Measurements from ENCODE around the gene CD2.
"Not testable (repeated sequence)": the region's sequence is repeated elsewhere in the genome, so short reads cannot be mapped to it uniquely, and the experiment has no call there.

CD2 gene

DNA sequence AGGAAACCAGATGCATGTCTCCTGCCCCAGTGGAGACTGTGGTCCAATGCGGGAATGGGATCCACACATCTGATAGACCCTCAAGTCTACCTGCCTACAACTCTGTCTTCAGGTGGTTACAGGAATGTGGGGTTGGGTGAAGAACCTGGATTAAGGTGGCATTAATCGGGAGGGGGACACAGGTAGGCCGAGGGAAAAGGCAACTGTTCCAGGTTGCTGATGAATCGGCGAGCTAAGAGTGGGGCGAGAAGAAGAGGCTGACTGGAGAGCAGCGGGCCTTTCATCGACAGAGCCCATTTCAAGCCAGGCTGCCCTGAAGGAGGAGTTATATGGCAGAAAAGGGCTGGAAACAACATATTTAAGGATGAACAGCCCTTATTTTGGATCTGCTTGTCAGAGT lies 836 bp downstream of the CD2 start:
- no peak overlapping the region for H3K4me3 ChIP-seq (ENCODE audit: low read depth, low read length)
- DNase-seq (ENCODE audit: low read depth) = no peak
- in situ Hi-C loops (cut with HindIII; ENCODE audit: low sequenced_read_pairs) = no loop called here

DNA sequence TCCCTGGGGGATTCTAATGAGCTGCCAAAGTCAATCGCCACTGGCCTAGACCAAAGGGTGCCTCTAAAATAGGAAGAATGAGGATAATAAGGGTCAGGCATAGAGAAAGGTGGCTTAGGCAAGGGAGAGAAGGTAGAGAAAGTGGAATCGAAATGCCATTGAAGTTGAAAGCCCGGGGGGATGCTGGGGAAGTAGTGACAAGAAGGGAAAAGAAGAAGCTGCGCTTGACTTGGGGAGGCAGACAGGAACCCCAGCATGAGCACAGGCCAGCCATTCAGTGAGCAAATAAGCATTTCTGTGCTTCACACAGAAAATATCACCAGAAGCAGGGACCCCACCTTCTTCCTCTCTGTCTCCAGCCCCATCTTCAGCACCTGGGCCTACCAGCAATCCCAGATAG lies 1.5 kb downstream of the CD2 start:
- TF ChIP-seq, protein P1, sequence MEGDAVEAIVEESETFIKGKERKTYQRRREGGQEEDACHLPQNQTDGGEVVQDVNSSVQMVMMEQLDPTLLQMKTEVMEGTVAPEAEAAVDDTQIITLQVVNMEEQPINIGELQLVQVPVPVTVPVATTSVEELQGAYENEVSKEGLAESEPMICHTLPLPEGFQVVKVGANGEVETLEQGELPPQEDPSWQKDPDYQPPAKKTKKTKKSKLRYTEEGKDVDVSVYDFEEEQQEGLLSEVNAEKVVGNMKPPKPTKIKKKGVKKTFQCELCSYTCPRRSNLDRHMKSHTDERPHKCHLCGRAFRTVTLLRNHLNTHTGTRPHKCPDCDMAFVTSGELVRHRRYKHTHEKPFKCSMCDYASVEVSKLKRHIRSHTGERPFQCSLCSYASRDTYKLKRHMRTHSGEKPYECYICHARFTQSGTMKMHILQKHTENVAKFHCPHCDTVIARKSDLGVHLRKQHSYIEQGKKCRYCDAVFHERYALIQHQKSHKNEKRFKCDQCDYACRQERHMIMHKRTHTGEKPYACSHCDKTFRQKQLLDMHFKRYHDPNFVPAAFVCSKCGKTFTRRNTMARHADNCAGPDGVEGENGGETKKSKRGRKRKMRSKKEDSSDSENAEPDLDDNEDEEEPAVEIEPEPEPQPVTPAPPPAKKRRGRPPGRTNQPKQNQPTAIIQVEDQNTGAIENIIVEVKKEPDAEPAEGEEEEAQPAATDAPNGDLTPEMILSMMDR (IDR thresholded peaks at IDR 0.05; ENCODE audit: low read depth, low read length, missing control alignments) = no peak
- H3K4me3 ChIP-seq (ENCODE audit: low read depth, low read length) = no peak overlapping the region
- DNase-seq (ENCODE audit: low read depth) = no peak
- in situ Hi-C loops (cut with HindIII; ENCODE audit: low sequenced_read_pairs) = no loop called here

More for the DNA sequence above, 836 bp downstream of the CD2 start:
- TF ChIP-seq, protein P1 (IDR thresholded peaks at IDR 0.05; ENCODE audit: low read depth, low read length, missing control alignments) = no peak

DNA sequence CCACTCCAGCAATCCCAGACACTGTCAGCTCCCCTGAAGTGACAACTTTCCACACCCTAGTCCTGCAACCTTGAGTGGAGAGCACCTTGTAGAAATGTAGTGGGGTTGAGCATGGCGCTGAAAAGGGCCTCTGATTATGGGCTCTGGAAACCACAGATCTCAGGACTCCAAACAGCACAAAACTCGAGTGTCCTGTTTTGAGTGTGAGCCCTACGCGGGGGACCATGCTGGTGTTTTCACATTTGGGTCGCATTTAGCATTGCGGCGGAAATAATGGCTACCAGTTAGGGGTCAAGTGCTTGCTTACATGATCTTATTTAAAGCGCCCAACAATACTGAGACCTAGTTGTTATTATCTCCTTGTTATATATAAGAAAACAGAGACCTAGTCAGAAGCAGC lies 1.9 kb downstream of the CD2 start:
- H3K4me3 ChIP-seq (ENCODE audit: low read depth, low read length); DNase-seq (ENCODE audit: low read depth); in situ Hi-C loops (cut with HindIII; ENCODE audit: low sequenced_read_pairs): not testable (repeated sequence)

DNA sequence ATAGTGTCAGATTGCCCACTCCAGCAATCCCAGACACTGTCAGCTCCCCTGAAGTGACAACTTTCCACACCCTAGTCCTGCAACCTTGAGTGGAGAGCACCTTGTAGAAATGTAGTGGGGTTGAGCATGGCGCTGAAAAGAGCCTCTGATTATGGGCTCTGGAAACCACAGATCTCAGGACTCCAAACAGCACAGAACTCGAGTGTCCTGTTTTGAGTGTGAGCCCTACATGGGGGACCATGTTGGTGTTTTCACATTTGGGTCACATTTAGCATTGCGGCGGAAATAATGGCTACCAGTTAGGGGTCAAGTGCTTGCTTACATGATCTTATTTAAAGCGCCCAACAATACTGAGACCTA lies 4.2 kb downstream of the CD2 start:
- DNase-seq (ENCODE audit: low read depth); H3K4me3 ChIP-seq (ENCODE audit: low read depth, low read length); in situ Hi-C loops (cut with HindIII; ENCODE audit: low sequenced_read_pairs): not testable (repeated sequence)

DNA sequence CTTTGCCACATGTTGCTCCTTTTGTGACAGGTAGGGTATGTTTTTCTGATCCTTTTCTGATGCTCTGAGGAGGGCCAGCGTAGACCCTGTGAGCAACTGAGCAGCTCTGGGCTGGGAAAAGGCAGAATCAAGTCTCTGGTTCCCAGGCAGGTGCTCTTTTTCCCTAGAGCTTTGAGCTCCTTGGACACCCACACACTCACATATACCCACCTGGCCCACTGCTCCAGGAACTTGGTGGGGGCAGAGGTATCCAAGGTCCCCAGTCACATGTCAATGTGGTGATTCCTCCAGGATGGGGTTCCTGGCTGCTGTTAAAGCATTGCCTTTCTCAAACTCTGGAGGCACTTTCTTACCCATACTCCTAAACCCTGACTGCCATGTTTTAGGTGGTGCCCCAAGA lies 5.4 kb downstream of the CD2 start:
- in situ Hi-C loops (cut with HindIII; ENCODE audit: low sequenced_read_pairs) = no loop called here
- TF ChIP-seq, protein P1 (IDR thresholded peaks at IDR 0.05; ENCODE audit: low read depth, low read length, missing control alignments) = no peak
- DNase-seq (ENCODE audit: low read depth) = no peak
- H3K4me3 ChIP-seq (ENCODE audit: low read depth, low read length) = no peak overlapping the region

DNA sequence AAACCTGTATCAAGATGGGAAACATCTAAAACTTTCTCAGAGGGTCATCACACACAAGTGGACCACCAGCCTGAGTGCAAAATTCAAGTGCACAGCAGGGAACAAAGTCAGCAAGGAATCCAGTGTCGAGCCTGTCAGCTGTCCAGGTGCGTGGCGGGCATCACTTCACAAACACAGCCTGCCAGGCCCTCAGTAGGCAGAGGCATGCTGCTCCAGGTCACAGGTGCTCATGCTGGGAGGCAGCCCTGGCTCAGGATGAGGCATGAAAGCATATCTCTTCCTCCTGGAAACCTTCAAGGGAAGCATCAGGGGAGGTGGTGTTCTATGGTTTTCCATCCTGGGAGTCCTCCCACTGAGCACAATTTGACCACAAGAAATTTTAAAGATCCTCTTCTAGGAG lies 6.3 kb downstream of the CD2 start:
- in situ Hi-C loops (cut with HindIII; ENCODE audit: low sequenced_read_pairs) = no loop called here
- no peak overlapping the region for H3K4me3 ChIP-seq (ENCODE audit: low read depth, low read length)
- TF ChIP-seq, protein P1 (IDR thresholded peaks at IDR 0.05; ENCODE audit: low read depth, low read length, missing control alignments) = no peak
- no peak for DNase-seq (ENCODE audit: low read depth)

DNA sequence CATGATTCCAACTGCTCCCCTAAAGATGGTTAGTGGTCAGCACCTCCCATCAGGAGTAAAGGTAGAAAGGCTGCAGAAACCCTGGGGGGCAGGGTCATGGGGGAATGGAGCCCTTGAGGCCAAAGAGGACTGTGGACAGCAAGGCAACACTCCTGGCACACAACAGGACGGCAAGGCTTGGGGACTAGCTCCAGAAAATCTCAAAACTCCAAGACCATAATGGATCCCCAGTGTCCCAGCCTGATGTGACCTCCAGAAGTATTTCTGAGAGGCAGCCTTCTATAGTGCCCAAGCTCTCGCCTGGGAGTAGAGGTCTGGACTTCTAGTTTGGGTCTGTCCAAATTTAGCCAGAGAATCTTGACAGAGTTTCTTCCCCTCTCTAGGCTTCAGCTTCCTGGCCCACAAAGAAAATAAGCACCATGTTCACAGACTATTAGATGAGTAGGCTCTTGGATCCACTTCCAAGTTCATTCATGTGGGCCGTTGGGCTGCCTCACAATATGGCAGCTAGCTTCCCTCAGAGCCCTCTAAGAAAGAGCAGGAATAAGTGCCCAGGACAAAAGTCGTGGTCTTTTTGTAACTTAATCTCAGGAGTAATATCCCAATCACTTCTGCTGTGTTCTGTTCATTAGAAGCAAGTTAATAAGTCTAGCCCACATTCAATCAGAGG lies 6.9 kb downstream of the CD2 start:
- TF ChIP-seq, protein P1 (IDR thresholded peaks at IDR 0.05; ENCODE audit: low read depth, low read length, missing control alignments) = no peak
- in situ Hi-C loops (cut with HindIII; ENCODE audit: low sequenced_read_pairs) = no loop called here
- no peak for DNase-seq (ENCODE audit: low read depth)
- no peak overlapping the region for H3K4me3 ChIP-seq (ENCODE audit: low read depth, low read length)

DNA sequence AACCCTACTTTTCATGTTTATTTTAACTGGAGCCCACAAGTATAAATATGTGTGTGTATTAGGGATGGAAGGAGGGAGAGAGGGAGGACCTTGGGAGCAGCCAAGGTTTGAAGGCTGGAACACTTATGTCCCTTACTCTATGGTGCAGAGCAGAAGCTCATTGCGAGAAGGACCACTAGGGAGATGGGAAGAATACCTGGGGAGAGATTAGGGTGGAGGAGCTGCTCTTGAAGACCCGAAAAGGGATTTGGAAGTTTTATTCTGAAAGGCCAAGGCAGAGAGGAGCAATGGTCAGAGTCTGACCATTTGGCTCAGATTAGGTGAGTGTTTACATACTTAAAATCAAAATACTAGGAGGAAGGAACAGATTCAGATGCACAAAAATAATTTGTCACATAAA lies 8.1 kb downstream of the CD2 start:
- no peak overlapping the region for H3K4me3 ChIP-seq (ENCODE audit: low read depth, low read length)
- DNase-seq (ENCODE audit: low read depth) = no peak
- TF ChIP-seq, protein P1 (IDR thresholded peaks at IDR 0.05; ENCODE audit: low read depth, low read length, missing control alignments) = no peak
- in situ Hi-C loops (cut with HindIII; ENCODE audit: low sequenced_read_pairs) = no loop called here

All from astrocyte of the cerebellum (primary cell).